A172 (cell line): ENCODE results near the gene HAAO. TPM values are rescaled to one million over a fixed set of nuclear protein-coding genes. Genes with fewer than 3 reads are reported as not detected.

Experiments used
- DNase-seq: peaks from one replicate; pipeline ENCODE4 v3.0.0-alpha.2; 2015; ENCODE audit warnings: low spot score
- total RNA-seq: library from RNA; depleted of rRNA; stranded (reverse); fragments of >200 nt; shearing (Covaris generic); gene quantifications from 2 replicates; pipeline ENCODE4 v1.2.3, GENCODE V29; 2014

Gene HAAO
- total RNA-seq, 1 experiment from 2014 or later: not detected

GRCh38 chr2:42793334-42794270 is 1.2 kb upstream of the HAAO start:
- no peak for DNase-seq

GRCh38 chr2:42792087-42792582 is 248 bp downstream of the HAAO start:
- no peak for DNase-seq

- no peak for DNase-seq
Measured at GRCh38 chr2:42791606-42792005, 777 bp downstream of the HAAO start.

- no peak for DNase-seq
Measured at GRCh38 chr2:42789751-42790150, 2.6 kb downstream of the HAAO start.

GRCh38 chr2:42788882-42789281 is 3.5 kb downstream of the HAAO start:
- no peak for DNase-seq

- no peak for DNase-seq
Measured at GRCh38 chr2:42788478-42788793, 3.9 kb downstream of the HAAO start.

GRCh38 chr2:42787788-42788477 is 4.5 kb downstream of the HAAO start:
- DNase-seq: no peak

- no peak for DNase-seq
Measured at GRCh38 chr2:42787424-42787787, 5.0 kb downstream of the HAAO start.

- DNase-seq: no peak
Measured at GRCh38 chr2:42786561-42787345, 5.6 kb downstream of the HAAO start.

- no peak for DNase-seq
Measured at GRCh38 chr2:42784204-42784880, 8.0 kb downstream of the HAAO start.

- DNase-seq: no peak
Measured at GRCh38 chr2:42783511-42783910, 8.9 kb downstream of the HAAO start.

GRCh38 chr2:42781181-42781580 is 11.2 kb downstream of the HAAO start:
- no peak for DNase-seq

- DNase-seq: no peak
Measured at GRCh38 chr2:42777883-42778805, 14.2 kb downstream of the HAAO start.

GRCh38 chr2:42775810-42776209 is 16.6 kb downstream of the HAAO start:
- no peak for DNase-seq

GRCh38 chr2:42775186-42775585 is 17.2 kb downstream of the HAAO start:
- DNase-seq: no peak

- no peak for DNase-seq
Measured at GRCh38 chr2:42771546-42772153, 20.7 kb downstream of the HAAO start.

GRCh38 chr2:42770288-42771131 is 21.9 kb downstream of the HAAO start:
- peak; percentile 35 for DNase-seq

GRCh38 chr2:42769583-42770287 is 22.6 kb downstream of the HAAO start:
- DNase-seq: no peak
